Fibroblast of peridontal ligament (primary cell): Measurements from ENCODE around the gene GAS2L2.
"Not testable (repeated sequence)": the region's sequence is repeated elsewhere in the genome, so short reads cannot be mapped to it uniquely, and the experiment has no call there.

Experiments used
- DNase-seq: peaks from one replicate; pipeline ENCODE4 v3.0.0-alpha.2; 2010; ENCODE audit errors: extremely low read depth

GAS2L2 gene

GRCh38 chr17:35728551-35728950 lies 24.5 kb downstream of the GAS2L2 start:
- no peak for DNase-seq

GRCh38 chr17:35727635-35728034 lies 25.4 kb downstream of the GAS2L2 start:
- no peak for DNase-seq

GRCh38 chr17:35726953-35727460 lies 26.0 kb downstream of the GAS2L2 start:
- DNase-seq = peak; percentile 30

- DNase-seq = peak; percentile 91
Measured at GRCh38 chr17:35726127-35726952, 26.7 kb downstream of the GAS2L2 start.

- no peak for DNase-seq
Measured at GRCh38 chr17:35725802-35726126, 27.3 kb downstream of the GAS2L2 start.

- no peak for DNase-seq
Measured at GRCh38 chr17:35725058-35725457, 28.0 kb downstream of the GAS2L2 start.

GRCh38 chr17:35723735-35724134 lies 29.3 kb downstream of the GAS2L2 start:
- DNase-seq = no peak

- no peak for DNase-seq
Measured at GRCh38 chr17:35717475-35717874, 35.6 kb downstream of the GAS2L2 start.

- DNase-seq = peak; percentile 30
Measured at GRCh38 chr17:35716897-35717465, 36.1 kb downstream of the GAS2L2 start.

- DNase-seq = no peak
Measured at GRCh38 chr17:35716173-35716572, 36.9 kb downstream of the GAS2L2 start.

- no peak for DNase-seq
Measured at GRCh38 chr17:35715416-35715815, 37.6 kb downstream of the GAS2L2 start.

- DNase-seq = no peak
Measured at GRCh38 chr17:35714988-35715387, 38.1 kb downstream of the GAS2L2 start.

- peak; percentile 87 for DNase-seq
Measured at GRCh38 chr17:35713069-35713728, 39.8 kb downstream of the GAS2L2 start.

GRCh38 chr17:35710950-35711349 lies 42.1 kb downstream of the GAS2L2 start:
- no peak for DNase-seq

GRCh38 chr17:35709874-35710273 lies 43.2 kb downstream of the GAS2L2 start:
- peak; percentile 81 for DNase-seq

- no peak for DNase-seq
Measured at GRCh38 chr17:35708951-35709350, 44.1 kb downstream of the GAS2L2 start.

- no peak for DNase-seq
Measured at GRCh38 chr17:35708149-35708548, 44.9 kb downstream of the GAS2L2 start.

- no peak for DNase-seq
Measured at GRCh38 chr17:35705705-35706104, 47.3 kb downstream of the GAS2L2 start.

- DNase-seq = no peak
Measured at GRCh38 chr17:35705230-35705629, 47.8 kb downstream of the GAS2L2 start.

GRCh38 chr17:35703308-35703707 lies 49.7 kb downstream of the GAS2L2 start:
- not testable (repeated sequence) for DNase-seq

GRCh38 chr17:35701491-35701890 lies 51.5 kb downstream of the GAS2L2 start:
- DNase-seq = no peak

- DNase-seq = peak; percentile 41
Measured at GRCh38 chr17:35700150-35700549, 52.9 kb downstream of the GAS2L2 start.

- no peak for DNase-seq
Measured at GRCh38 chr17:35698800-35699199, 54.2 kb downstream of the GAS2L2 start.
